Heart left ventricle (tissue), 16 donors: ENCODE data around the gene NFKBIL1. TPM values are rescaled to one million over a fixed set of nuclear protein-coding genes. Genes with fewer than 3 reads are reported as not detected.
A peak's percentile ranks its signal among the peaks of the same experiment; 100 is the strongest.

Experiments
- ATAC-seq, 4 donors: fragments of 200-7000 bp; cut with Tn5 transposase; one replicate each; pipeline ENCODE4 v1.9.1; 2020 to 2022; ENCODE audit warnings: moderate library complexity in 4 of 4, mild to moderate bottlenecking in 3 of 4, moderate number of reproducible peaks in 1 of 4
- DNase-seq, 5 donors: peaks; one replicate each; pipeline ENCODE4 v3.0.0-alpha.2; 2020
- H3K27ac ChIP-seq, 12 donors: fragments of 200-600 bp; sonication (generic) in 4 of 12; one replicate each; pipeline versions ENCODE4 v1.5.0 to v1.8.0; 2016 to 2022; ENCODE audit warnings: mild to moderate bottlenecking in 2 of 12
- H3K27me3 ChIP-seq, 9 donors: fragments of 200-600 bp; sonication (generic) in 2 of 9; one replicate each; pipeline versions ENCODE4 v1.5.1 to v1.8.0; 2016 to 2022; ENCODE audit warnings: mild to moderate bottlenecking in 3 of 9
- H3K36me3 ChIP-seq, 9 donors: fragments of 200-600 bp; sonication (generic) in 2 of 9; one replicate each; pipeline versions ENCODE4 v1.5.0 to v1.8.0; 2018 to 2022; ENCODE audit warnings: mild to moderate bottlenecking in 2 of 9
- H3K4me1 ChIP-seq, 12 donors: fragments of 200-600 bp; sonication (generic) in 4 of 12; one replicate each; pipeline versions ENCODE4 v1.5.0 to v1.8.0; 2016 to 2022; ENCODE audit warnings: mild to moderate bottlenecking in 3 of 12
- H3K4me3 ChIP-seq, 12 donors: fragments of 200-600 bp; sonication (generic) in 4 of 12; one replicate each; pipeline versions ENCODE4 v1.5.0 to v1.8.0; 2017 to 2022; ENCODE audit warnings: mild to moderate bottlenecking in 9 of 12, moderate library complexity in 4 of 12
- H3K9me3 ChIP-seq, 12 donors: fragments of 200-600 bp; sonication (generic) in 4 of 12; one replicate each; pipeline versions ENCODE4 v1.5.0 to v1.8.0; 2016 to 2022; ENCODE audit warnings: mild to moderate bottlenecking in 1 of 12
- POLR2A ChIP-seq, 2 donors: fragments of 450-650 bp; IDR thresholded peaks; one replicate each; pipeline ENCODE4 v1.6.1; 2017; ENCODE audit warnings: antibody characterized with exemption in 2 of 2, mild to moderate bottlenecking in 2 of 2, moderate library complexity in 2 of 2
- WGBS, 4 donors: extraction: QIAGEN DNeasy Blood & Tissue Kit in 2 of 4; methylation state at CpG; one replicate each; pipeline versions ENCODE4 v1.1.5 to v1.1.7; 2013 to 2018; 5-methylcytosine and 5-hydroxymethylcytosine counted together
- intact Hi-C, 10 donors: fragments of 100-400 bp; cut with DNase I; formaldehyde crosslinking; loops; one replicate each; pipeline versions ENCODE4 v1.11.1 to v1.14.2; 2022
- polyA plus RNA-seq, 2 donors: library from polyadenylated mRNA; stranded (reverse); fragments of 200-250 nt; gene quantifications; one replicate each; pipeline ENCODE4 v1.2.3, GENCODE V29; 2013
- total RNA-seq, 9 donors: library from RNA; depleted of rRNA in 2 of 9; stranded (reverse); fragments of >200 nt in 2 of 9; fragmentation: NEBNext Ultra II Directional in 3 of 9; extraction: Animal tissue kit (Norgen Biotek cat#: 25700) in 3 of 9; gene quantifications; one replicate each; pipeline versions ENCODE4 v1.1.0 to v1.2.4, GENCODE V29; 2016 to 2023
- TF ChIP-seq, protein P1 (sequence below), 12 donors: fragments of 200-600 bp; sonication (generic) in 4 of 12; IDR thresholded peaks; one replicate each; pipeline versions ENCODE4 v1.5.0 to v1.8.0; 2018 to 2022; ENCODE audit warnings: antibody characterized with exemption in 12 of 12, mild to moderate bottlenecking in 5 of 12
- donor health status: ischemic (EF 13 %, LVEDD 7.1; RV severe dilation, severe dysfunction).
- donor health status: healthy with polysubstance abuse.
- donor health status: DM: no; HTN: yes; CAD: no.
- donor health status: DM: no; HTN: no; CAD: no.
- donor health status: ischemic (EF 25% LVEDD 6.9; RV normal size, moderate dysfunction).
- donor health status: ischemic (EF 25% LVEDD 5.7; RV mildly dilated, moderate dysfunction).
- donor health status: healthy.
- donor health status: DM: yes; HTN: yes; CAD: no.
- donor health status: ischemic (EF 35%, LVEDD 5.7; RV mildly dilated, moderate dysfunction).
- donor health status: nonischemic (EF 11% LVEDD 7.7; RV severe dilation, severe dysfunction).
- donor health status: DM: yes; HTN: yes; CAD: no.
- donor health status: PGD.
- donor health status: ischemic (EF 29% LVEDD 5.4; RV normal size, mild dysfunction).
- donor health status: nonischemic (EF 23%, LVEDD 6.1; RV moderate dilation, normal function).

The NFKBIL1 gene
- total and polyA plus RNA-seq, 11 donors, result 10.0 to 22.9 (median 13.6) TPM

DNA sequence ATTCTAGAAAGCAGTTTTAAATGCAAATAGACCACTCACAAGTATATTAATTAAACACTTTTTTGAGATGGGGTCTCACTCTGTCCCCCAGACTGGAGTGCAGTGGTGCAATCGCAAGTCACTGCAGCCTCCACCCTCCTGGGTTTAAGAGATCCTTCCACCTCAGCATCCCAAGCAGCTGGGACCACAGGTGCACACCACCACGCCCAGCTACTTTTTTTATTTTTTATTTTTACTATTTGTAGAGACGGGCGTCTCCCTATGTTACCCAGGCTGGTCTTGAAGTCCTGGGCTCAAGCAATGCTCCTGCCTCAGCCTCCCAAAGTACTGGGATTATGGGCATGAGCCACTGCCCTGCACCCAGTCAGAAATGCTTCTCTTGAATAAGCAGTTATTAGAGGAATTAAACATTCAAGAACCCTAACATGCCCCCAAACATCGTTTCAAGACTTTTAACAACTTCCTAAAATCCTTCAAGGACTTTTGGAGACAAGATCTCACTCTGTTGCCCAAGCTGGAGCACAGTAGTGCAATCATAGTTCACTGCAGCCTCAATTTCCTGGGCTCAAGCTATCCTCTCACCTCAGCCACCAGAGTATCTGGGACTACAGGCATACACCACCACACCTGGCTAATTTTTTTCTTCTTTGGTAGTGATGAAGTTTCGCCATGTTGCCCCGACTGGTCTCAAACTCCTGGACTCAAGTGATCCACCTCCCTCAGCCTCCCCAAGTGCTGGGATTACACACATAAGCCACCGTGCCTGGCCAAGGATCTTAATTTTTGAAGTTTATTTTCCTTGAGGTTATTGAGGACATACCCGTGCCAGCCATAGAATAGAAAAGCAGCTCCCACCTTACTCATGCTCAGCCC lies 15.4 kb upstream of the NFKBIL1 start:
- 74 to 78% (median 76%) methylated on average over 9 of the region's 9 CpGs for WGBS, 4 donors
- H3K27ac ChIP-seq, result peak overlapping the region in 2 of 12 donors; percentile 39 to 64
- intact Hi-C loops, result loop anchor here in 1 of 10 donors (5.0 kb wide), 1 partner anchor 40 kb away; no protein-coding TSS in a partner anchor
- peaks cover 2 to 77% (median 77%) of the 10 kb centered on the region in 9 donors for H3K36me3 ChIP-seq
- ATAC-seq (no peak), DNase-seq (no peak)
- no peak overlapping the region for H3K4me3 ChIP-seq
- peaks cover 0 to 8% (median under 1%) of the 10 kb centered on the region in 12 donors for H3K4me1 ChIP-seq
- no peaks in the 10 kb centered on the region for H3K9me3 ChIP-seq
- TF ChIP-seq, protein P1, sequence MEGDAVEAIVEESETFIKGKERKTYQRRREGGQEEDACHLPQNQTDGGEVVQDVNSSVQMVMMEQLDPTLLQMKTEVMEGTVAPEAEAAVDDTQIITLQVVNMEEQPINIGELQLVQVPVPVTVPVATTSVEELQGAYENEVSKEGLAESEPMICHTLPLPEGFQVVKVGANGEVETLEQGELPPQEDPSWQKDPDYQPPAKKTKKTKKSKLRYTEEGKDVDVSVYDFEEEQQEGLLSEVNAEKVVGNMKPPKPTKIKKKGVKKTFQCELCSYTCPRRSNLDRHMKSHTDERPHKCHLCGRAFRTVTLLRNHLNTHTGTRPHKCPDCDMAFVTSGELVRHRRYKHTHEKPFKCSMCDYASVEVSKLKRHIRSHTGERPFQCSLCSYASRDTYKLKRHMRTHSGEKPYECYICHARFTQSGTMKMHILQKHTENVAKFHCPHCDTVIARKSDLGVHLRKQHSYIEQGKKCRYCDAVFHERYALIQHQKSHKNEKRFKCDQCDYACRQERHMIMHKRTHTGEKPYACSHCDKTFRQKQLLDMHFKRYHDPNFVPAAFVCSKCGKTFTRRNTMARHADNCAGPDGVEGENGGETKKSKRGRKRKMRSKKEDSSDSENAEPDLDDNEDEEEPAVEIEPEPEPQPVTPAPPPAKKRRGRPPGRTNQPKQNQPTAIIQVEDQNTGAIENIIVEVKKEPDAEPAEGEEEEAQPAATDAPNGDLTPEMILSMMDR (IDR thresholded peaks at IDR 0.05), result no peak
- TF ChIP-seq POLR2A (IDR thresholded peaks at IDR 0.05), result no peak
- no peaks in the 10 kb centered on the region for H3K27me3 ChIP-seq

DNA sequence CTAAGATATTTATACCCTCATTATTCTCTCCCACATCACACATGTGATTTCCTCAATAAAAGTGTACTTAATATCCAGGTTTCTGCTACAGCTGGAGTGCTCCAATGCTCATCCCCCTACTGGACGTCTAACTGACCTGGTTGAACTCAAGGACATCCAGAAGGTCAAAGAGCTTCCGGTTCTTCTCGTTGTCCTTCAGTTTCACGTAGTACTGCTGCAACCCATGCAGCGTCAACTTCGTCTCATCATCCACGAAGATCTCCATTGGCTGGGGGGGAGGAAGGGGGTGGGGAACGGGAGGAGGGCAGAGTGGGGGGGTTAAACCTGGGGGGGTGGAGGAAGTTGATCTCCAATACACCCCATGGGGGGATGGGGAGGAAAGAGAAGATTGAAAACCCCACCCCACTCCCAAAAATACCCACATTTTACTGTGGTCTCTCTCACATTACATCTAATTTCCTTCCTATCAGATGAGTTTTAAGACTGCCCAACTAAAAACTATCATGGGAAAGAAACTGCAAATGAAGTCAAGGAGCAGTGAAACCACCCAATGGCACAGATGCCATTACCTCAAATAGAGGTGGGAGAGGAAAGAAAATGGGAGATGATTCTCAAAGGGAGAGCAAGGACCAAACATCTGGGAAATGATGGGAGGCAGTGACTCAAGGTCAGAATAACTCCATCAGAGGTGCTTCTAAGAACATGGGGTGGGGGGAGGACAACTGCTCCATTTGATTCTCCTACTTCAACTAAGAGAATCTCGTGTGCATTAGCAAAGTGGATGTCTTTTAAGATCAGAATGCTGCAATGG lies 14.6 kb upstream of the NFKBIL1 start:
- Histone ChIP-seq H3K9me3 (no peaks in the 10 kb centered on the region), H3K36me3 (peaks cover 2 to 86% (median 85%) of the 10 kb centered on the region in 9 donors), H3K27ac (peak overlapping the region in 2 of 12 donors; percentile 39 to 64), H3K27me3 (no peaks in the 10 kb centered on the region), H3K4me3 (no peak overlapping the region), H3K4me1 (peaks cover 0 to 8% (median 1%) of the 10 kb centered on the region in 12 donors)
- intact Hi-C loops, result loop anchor here in 1 of 10 donors (5.0 kb wide), 1 partner anchor 41 kb away; no protein-coding TSS in a partner anchor
- TF ChIP-seq, protein P1 (IDR thresholded peaks at IDR 0.05), result no peak
- TF ChIP-seq POLR2A (IDR thresholded peaks at IDR 0.05), result no peak
- 43 to 55% (median 45%) methylated on average over 9 of the region's 9 CpGs for WGBS, 4 donors
- DNase-seq (no peak), ATAC-seq (no peak)

DNA sequence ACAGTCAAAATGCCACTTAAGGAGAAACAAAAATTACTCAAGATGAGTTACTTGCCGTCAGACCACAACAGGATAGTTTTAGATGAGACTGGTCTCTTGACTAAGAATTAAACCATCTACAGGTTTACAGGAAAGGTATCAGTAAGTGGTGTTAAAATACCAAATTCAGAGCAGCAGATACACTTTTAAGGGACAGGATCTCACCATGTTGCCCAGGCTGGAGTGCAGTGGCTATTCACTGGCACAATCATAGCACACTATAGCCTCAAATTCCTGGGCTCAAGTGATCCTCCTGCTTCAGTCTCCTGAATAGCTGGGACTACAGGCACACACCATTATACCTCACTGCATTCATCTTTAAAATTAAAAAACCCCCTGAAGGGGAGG lies 14.0 kb upstream of the NFKBIL1 start:
- peaks cover 2 to 92% (median 91%) of the 10 kb centered on the region in 9 donors for H3K36me3 ChIP-seq
- TF ChIP-seq, protein P1 (IDR thresholded peaks at IDR 0.05), result no peak
- no peak for TF ChIP-seq POLR2A (IDR thresholded peaks at IDR 0.05)
- no peaks in the 10 kb centered on the region for H3K9me3 ChIP-seq
- DNase-seq (no peak), ATAC-seq (no peak)
- H3K27ac ChIP-seq, result no peak overlapping the region
- H3K27me3 ChIP-seq, result no peaks in the 10 kb centered on the region
- peaks cover 0 to 14% (median 4%) of the 10 kb centered on the region in 12 donors for H3K4me1 ChIP-seq
- H3K4me3 ChIP-seq, result no peak overlapping the region
- 90 to 100% (median 94%) methylated on average over 1 of the region's 1 CpG for WGBS, 4 donors
- intact Hi-C loops, result loop anchor here in 1 of 10 donors (5.0 kb wide), 1 partner anchor 41 kb away; no protein-coding TSS in a partner anchor
